GM21619 (cell line): ENCODE results near the gene PIGZ.

ENCODE experiments used
- ATAC-seq: cut with Tn5 transposase; IDR thresholded peaks from one replicate; pipeline ENCODE4 v1.9.1; 2021; ENCODE audit not compliant: unreplicated experiment

Gene PIGZ

DNA sequence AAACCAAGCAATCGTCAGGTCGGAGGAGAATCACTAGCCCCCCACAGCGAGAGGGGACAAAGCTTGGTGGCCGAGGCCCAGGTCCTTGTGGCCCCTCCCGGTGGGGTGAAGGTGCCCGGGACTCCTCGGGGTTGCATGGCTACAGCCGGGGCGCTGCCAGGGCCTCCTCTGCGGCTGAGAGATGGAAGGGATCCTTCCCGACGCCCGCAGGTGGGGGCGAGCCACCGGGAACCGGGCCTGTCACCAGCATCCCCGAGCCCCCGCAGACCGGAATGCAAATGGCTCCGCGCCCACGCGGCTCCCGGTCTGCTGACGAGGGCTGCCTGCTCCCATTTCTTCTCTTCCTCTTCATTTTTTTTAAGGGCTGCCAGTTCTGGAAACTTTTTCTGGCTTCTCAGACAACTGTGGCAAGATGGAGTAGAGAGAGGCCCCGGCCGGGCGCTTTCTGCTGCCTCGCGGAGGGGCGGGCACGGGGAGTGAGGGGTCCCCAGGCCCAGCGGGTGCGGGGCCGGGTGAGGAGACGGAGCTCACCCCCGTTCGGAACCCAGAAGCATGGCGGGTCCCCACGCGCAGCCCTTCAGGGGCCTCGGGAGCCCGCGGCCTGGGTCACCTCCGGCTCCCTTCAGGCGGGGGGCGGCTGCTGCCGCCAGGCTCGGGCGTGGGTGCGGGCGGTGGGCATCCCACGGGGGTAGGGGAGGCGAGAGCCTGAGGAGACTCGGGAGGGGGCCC, 33.5 kb upstream of the PIGZ start:
- peak; percentile 20 for ATAC-seq

GRCh38 chr3:197001106-197001971, 32.7 kb upstream of the PIGZ start:
- ATAC-seq, result no peak

DNA sequence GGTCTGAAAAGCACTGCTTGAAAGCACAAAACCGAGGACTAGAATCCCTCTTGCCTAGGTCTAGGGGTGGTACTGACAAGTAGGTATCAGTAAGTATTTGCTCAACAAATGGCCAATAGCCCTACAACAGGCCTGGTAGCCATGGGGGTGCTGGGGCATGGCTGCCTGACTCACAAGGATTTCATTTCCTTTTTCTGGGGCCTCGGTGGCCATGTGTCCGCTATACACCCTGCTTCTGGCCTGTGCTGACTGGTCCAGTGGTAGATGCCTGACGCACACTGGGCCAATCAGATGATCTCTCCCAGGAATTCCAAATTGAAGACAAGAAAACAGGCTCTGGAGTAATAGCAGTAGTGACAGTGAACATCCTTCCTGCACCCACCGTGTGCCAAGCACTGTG, 31.6 kb upstream of the PIGZ start:
- ATAC-seq, result no peak

DNA sequence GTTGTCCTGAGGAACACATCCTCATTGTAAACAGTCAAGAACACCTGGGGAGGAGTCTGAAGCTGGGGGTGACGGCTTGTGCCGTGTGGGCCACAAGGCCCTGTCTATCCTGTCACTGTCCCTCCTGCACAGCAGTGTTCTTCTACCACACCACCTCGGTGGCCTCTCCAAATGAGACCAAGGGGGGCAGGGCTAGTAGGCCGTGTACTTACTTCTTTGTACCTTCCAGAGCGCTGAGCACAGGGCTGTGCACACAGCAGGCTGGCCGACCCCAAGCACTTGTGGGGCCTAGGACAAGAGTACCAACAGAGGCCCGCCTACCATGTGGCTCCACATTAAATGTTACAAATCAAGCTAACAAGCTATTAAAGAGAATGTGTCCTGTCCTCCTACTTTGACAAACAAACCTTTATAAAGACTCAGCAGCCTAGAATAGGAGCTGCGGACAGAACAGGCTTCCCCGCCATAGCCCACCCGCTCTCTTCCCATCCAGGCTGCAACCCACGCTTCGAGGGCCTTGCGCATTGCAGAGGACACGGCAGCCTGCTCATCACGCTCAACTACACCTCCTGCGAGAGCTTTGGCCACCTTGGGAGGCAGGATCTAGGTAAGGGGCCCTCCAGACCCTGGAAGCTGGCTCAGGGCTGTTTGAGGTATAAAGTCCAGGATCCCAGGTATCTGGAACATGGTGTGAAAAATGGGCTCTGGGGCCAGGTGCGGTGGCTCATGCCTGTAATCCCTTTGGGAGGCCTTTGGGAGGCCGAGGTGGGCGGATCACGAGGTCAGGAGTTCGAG, 30.5 kb upstream of the PIGZ start:
- ATAC-seq, result no peak

- no peak for ATAC-seq
These were observed 28.7 kb upstream of the PIGZ start for GRCh38 chr3:196997311-196997710.

- no peak for ATAC-seq
These were observed 28.0 kb upstream of the PIGZ start for GRCh38 chr3:196996454-196997265.

GRCh38 chr3:196995646-196996355, 27.2 kb upstream of the PIGZ start:
- ATAC-seq, result no peak

- ATAC-seq, result no peak
These were observed 26.4 kb upstream of the PIGZ start for GRCh38 chr3:196995027-196995426.

GRCh38 chr3:196994056-196994455, 25.4 kb upstream of the PIGZ start:
- no peak for ATAC-seq

DNA sequence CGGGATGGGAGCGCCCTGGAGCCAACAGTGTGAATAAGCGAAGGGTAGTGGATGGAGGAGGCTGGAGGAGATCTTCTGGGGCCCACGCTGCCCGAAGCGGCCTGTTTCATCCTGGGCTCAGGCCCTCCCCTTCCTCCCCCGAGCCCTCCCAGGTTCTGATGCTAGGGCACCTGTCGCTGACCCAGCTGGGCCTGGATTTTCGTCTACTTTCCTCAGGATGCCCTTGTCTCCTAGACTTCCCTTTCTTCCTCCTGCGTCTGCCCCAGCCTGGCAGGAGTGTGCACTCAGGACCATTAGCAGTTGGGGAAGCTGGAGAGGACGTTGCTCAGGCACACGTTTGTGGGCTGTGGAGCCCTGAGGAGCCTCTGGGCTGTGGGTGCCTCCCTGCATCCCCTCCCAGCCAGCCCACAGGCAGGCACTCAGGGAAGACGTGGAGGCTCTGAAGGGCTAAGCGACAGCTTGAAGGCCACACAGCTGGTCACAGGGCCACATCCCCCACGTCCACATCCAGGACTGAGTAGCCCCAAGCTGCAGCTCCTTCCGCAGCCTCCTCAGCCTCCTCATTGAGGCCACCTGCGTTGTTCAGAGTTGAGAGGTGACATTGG, 23.9 kb upstream of the PIGZ start:
- ATAC-seq, result no peak

DNA sequence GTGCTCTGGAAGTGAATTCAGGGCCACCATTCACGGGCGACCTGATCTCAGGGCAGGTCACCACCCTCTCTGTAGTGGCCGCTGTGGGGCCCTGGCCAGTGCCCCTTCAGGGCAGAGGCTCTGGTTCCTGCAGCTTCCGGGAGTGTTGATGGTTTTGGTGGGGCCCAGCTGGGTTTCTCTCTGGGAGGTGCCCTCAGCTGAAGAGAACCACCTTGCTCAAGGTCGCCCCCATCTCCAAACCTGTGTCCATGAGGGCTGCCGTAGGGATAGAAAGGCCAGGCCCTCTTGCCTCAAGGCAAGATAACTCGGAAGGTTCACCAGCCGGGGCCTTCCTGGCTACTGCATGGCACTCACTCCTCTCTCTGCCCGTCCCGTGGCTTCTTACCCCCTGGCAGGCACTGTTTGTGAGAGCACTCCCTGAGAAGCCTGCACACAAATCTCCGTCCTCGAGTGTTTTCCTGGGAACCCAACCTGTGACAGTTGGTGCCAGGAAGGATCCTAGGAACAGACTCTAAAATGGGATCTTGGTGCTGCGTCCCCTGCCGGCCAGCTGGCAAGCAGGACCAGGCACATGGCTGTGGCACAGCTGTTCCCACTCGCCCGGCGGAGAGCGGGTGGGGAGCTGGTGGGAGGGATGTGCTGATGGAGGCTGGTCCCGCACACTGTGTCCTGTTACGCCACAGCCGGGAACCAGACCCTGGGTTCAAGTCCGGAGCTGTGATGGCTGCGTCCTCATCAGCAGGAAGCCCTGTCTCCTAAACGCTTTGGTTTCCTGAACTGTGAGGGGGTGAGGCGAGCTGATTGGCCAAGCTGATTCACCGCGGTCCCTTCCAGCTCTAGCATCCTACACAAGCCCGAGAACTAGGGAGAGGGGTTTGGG, 23.2 kb upstream of the PIGZ start:
- ATAC-seq, result no peak

GRCh38 chr3:196990601-196991007, 22.0 kb upstream of the PIGZ start:
- no peak for ATAC-seq

DNA sequence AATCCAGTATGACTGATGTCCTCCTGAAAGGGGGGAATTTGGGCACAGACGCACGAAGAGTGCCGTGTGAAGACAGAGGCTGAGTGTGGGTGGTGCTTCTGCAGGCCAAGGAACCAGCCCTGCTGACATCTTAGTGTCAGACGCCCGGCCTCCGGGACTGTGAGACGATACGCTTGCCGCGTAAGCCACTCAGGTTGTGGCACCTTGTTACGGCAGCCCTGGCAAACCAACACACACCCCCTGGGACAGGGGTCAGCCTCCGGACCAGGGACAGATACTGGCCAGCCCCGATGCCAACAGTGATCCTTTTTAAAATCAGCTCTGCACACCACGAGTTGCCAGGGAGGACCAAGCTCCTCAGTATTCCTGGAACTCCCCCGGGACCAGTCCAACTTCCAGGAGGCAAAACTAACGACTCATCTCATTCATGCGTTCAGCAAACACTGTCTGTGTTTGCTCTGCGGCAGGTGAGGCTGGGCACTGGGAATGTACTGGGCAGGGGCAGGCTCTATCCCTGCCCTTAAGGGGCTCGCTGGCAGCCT, 21.2 kb upstream of the PIGZ start:
- ATAC-seq, result no peak

DNA sequence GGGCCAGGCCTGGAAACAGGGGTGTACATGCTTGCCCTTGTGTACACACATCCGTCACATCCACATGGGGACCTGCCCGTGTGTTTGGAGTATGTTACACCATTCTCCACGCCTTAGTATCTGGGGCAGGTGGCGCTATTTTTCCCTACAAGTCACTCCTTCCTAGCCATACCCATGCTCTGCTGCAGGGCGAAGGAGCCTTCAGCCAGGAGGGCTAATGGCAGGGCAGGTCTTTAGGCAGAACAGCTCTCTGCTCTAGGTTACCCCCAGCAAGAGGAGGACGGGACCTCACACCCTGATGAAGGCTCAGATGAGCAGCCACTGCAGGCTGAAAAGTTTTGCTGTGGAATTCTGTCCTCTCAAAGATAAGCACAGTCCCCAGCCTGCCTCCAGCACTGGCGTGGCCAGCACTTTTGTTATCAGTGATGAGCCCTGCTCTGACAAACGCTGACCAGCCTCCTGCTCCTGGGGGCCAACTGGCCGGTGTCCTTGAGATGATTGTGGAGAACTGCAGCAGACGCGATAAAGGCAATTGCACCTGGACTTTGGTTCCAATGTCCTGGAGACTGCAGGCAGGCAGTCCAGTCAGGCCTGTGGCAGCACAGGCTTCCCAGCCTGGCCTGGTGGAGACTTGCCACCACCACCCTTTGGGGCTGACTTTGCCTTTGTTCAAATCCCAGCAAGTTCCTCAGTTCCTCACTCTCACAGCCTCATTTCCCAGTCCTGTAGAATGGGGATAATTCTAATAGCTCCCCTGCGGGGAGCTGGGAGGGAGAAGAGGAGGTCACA, 19.8 kb upstream of the PIGZ start:
- no peak for ATAC-seq

DNA sequence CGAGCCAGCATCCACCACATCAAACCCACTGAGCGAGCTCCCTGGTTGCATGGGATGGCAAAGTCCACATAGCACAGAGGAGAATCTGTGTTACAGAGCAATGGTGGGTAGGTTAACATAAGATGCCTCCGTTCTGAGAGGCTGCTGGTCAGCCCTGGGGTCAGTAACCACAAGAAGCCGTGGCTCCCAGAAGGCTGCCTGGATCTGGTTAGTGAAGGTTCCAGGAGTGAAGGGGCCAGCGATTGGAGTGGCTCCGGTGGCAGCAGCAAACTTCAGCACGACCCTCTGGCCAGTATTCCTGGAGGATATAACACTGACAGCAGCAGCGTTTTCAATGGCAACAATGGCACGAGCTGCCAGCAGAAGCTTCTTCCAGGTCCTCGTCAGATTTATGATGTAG, 18.4 kb upstream of the PIGZ start:
- no peak for ATAC-seq

DNA sequence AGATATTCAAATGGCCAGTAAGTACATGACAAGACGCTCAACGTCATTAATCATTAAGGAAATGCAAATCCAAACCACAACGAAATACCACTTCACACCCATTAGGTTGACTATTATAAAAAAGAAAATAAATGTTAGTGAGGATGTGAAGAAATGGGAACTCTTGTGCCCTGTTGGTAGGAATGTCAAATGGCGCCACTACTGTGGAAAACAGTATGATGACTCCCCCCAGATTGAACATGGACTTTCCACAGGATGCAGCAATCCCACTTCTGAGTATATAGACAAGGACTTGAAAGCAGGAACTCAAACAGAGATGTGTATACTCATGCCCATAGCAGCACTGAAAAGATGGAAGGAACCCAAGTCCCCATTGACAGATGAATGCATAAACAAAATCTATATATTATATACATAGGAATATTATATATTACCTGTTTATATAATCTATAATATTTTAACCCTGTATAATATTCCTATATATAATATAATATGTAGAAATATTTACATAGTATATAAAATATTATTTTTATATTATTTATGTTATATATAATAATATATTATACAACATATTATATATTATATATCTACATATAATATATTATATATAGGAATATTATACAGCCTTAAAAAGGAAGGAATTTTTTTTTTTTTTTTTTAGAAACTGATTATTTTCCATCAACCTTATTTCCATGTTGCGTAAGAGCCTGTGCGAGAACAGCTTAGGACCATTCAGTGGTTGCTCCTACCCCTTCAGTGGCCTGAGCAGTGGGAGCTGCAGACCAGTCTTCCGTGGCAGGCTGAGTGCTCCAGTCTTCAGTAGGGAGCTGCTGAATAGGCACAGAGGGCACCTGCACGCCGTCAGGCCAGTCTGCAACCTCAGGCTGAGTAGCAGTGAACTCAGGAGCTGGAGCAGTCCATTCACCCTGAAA, 17.6 kb upstream of the PIGZ start:
- no peak for ATAC-seq

GRCh38 chr3:196985298-196985697, 16.7 kb upstream of the PIGZ start:
- ATAC-seq, result no peak
